Islet of Langerhans (tissue), 1 donor: Measurements from ENCODE around the gene ATP4B.
"Not testable (repeated sequence)": the region's sequence is repeated elsewhere in the genome, so short reads cannot be mapped to it uniquely, and the experiment has no call there.

ENCODE experiments used
- FAIRE-seq: peaks from one replicate; lab custom pipeline; 2011; peaks lifted over from hg19 to GRCh38; lab: Jason Lieb, UNC

Gene ATP4B

GRCh38 chr13:113639616-113640262 is 18.3 kb downstream of the ATP4B start:
- FAIRE-seq: no peak

- no peak for FAIRE-seq
These were observed 19.2 kb downstream of the ATP4B start for GRCh38 chr13:113638806-113639205.

- FAIRE-seq: no peak
These were observed 19.7 kb downstream of the ATP4B start for GRCh38 chr13:113638173-113638746.

- FAIRE-seq: no peak
These were observed 20.5 kb downstream of the ATP4B start for GRCh38 chr13:113637262-113638160.

GRCh38 chr13:113636266-113636963 is 21.6 kb downstream of the ATP4B start:
- no peak for FAIRE-seq

GRCh38 chr13:113635709-113636108 is 22.3 kb downstream of the ATP4B start:
- no peak for FAIRE-seq

GRCh38 chr13:113635048-113635420 is 23.0 kb downstream of the ATP4B start:
- FAIRE-seq: no peak

- FAIRE-seq: no peak
These were observed 23.5 kb downstream of the ATP4B start for GRCh38 chr13:113634279-113635047.

- FAIRE-seq: no peak
These were observed 24.5 kb downstream of the ATP4B start for GRCh38 chr13:113633485-113633873.

- no peak for FAIRE-seq
These were observed 25.1 kb downstream of the ATP4B start for GRCh38 chr13:113632706-113633484.

- FAIRE-seq: no peak
These were observed 26.5 kb downstream of the ATP4B start for GRCh38 chr13:113631341-113632095.

- no peak for FAIRE-seq
These were observed 27.2 kb downstream of the ATP4B start for GRCh38 chr13:113630804-113631203.

- no peak for FAIRE-seq
These were observed 27.7 kb downstream of the ATP4B start for GRCh38 chr13:113630296-113630695.

- FAIRE-seq: no peak
These were observed 28.1 kb downstream of the ATP4B start for GRCh38 chr13:113629866-113630265.

- FAIRE-seq: no peak
These were observed 29.4 kb downstream of the ATP4B start for GRCh38 chr13:113628291-113629270.

- no peak for FAIRE-seq
These were observed 30.9 kb downstream of the ATP4B start for GRCh38 chr13:113627136-113627535.

GRCh38 chr13:113625965-113626721 is 31.9 kb downstream of the ATP4B start:
- FAIRE-seq: no peak

- not testable (repeated sequence) for FAIRE-seq
These were observed 33.2 kb downstream of the ATP4B start for GRCh38 chr13:113624640-113625304.
